Ovary (tissue), 3 donors: Measurements from ENCODE around the gene DDA1.

Experiments used
- CTCF ChIP-seq, 3 donors: fragments of 450-650 bp in 2 of 3; fragments of 200-600 bp in 1 of 3; IDR thresholded peaks; one replicate each; pipeline versions ENCODE4 v1.5.1 to v1.8.0; 2016 to 2022; ENCODE audit warnings: antibody characterized with exemption in 3 of 3, mild to moderate bottlenecking in 1 of 3
- EP300 ChIP-seq: sonication (generic); formaldehyde crosslinking; IDR thresholded peaks from one replicate; pipeline ENCODE4 v1.6.1; 2017; ENCODE audit warnings: antibody characterized with exemption
- POLR2A ChIP-seq: fragments of 450-650 bp; IDR thresholded peaks from one replicate; pipeline ENCODE4 v1.6.1; 2017; ENCODE audit warnings: antibody characterized with exemption, mild to moderate bottlenecking, moderate library complexity
- donor health status: DM: no; HTN: no; CAD: no.

GRCh38 chr19:17341386-17341785, 32.0 kb downstream of the DDA1 start:
- TF ChIP-seq CTCF (IDR thresholded peaks at IDR 0.05) (no peak), POLR2A (no peak), EP300 (no peak)
